ENCODE measurements around the gene PCSK6. TPM values are rescaled to one million over a fixed set of nuclear protein-coding genes. Genes with fewer than 3 reads are reported as not detected.

The PCSK6 gene
- total RNA-seq, 1 donor from 2014 or later = 3.7 TPM

GRCh38 chr15:101397521-101398003 is 91.9 kb downstream of the PCSK6 start:
- TF ChIP-seq, protein P1, sequence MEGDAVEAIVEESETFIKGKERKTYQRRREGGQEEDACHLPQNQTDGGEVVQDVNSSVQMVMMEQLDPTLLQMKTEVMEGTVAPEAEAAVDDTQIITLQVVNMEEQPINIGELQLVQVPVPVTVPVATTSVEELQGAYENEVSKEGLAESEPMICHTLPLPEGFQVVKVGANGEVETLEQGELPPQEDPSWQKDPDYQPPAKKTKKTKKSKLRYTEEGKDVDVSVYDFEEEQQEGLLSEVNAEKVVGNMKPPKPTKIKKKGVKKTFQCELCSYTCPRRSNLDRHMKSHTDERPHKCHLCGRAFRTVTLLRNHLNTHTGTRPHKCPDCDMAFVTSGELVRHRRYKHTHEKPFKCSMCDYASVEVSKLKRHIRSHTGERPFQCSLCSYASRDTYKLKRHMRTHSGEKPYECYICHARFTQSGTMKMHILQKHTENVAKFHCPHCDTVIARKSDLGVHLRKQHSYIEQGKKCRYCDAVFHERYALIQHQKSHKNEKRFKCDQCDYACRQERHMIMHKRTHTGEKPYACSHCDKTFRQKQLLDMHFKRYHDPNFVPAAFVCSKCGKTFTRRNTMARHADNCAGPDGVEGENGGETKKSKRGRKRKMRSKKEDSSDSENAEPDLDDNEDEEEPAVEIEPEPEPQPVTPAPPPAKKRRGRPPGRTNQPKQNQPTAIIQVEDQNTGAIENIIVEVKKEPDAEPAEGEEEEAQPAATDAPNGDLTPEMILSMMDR (conservative IDR thresholded peaks at IDR 0.05; ENCODE audit: low read depth, low read length) = no peak
- H3K4me3 ChIP-seq (ENCODE audit: low read depth, low read length) = no peak overlapping the region
- DNase-seq (ENCODE audit: low read depth) = no peak

GRCh38 chr15:101396484-101397261 is 92.8 kb downstream of the PCSK6 start:
- TF ChIP-seq, protein P1 (conservative IDR thresholded peaks at IDR 0.05; ENCODE audit: low read depth, low read length) = no peak
- no peak overlapping the region for H3K4me3 ChIP-seq (ENCODE audit: low read depth, low read length)
- no peak for DNase-seq (ENCODE audit: low read depth)

DNA sequence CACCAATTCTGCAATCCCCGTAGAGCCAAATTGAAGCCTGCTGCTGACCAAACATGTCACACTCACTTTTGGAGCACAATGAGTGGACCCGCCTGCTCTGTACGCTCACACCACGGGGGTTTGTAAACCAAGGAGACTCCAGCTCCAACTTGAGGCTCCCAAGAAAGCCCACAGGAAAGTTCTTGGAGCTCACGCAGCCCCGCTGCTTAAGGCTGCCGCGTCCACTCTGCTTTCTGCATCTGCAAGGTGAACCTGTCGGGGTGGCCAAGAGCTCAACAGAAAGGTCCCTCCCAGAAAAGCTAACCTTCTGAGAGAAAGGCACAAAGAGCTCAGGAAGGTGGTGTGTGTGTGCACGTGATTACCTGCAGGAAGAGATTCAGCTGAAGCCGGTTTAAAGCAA is 94.9 kb downstream of the PCSK6 start:
- no peak for DNase-seq (ENCODE audit: low read depth)
- no peak overlapping the region for H3K4me3 ChIP-seq (ENCODE audit: low read depth, low read length)
- TF ChIP-seq, protein P1 (conservative IDR thresholded peaks at IDR 0.05; ENCODE audit: low read depth, low read length) = no peak

GRCh38 chr15:101394056-101394630 is 95.4 kb downstream of the PCSK6 start:
- TF ChIP-seq, protein P1 (conservative IDR thresholded peaks at IDR 0.05; ENCODE audit: low read depth, low read length) = no peak
- no peak for DNase-seq (ENCODE audit: low read depth)
- no peak overlapping the region for H3K4me3 ChIP-seq (ENCODE audit: low read depth, low read length)

GRCh38 chr15:101393172-101393571 is 96.3 kb downstream of the PCSK6 start:
- TF ChIP-seq, protein P1 (conservative IDR thresholded peaks at IDR 0.05; ENCODE audit: low read depth, low read length) = no peak
- no peak overlapping the region for H3K4me3 ChIP-seq (ENCODE audit: low read depth, low read length)
- no peak for DNase-seq (ENCODE audit: low read depth)

DNA sequence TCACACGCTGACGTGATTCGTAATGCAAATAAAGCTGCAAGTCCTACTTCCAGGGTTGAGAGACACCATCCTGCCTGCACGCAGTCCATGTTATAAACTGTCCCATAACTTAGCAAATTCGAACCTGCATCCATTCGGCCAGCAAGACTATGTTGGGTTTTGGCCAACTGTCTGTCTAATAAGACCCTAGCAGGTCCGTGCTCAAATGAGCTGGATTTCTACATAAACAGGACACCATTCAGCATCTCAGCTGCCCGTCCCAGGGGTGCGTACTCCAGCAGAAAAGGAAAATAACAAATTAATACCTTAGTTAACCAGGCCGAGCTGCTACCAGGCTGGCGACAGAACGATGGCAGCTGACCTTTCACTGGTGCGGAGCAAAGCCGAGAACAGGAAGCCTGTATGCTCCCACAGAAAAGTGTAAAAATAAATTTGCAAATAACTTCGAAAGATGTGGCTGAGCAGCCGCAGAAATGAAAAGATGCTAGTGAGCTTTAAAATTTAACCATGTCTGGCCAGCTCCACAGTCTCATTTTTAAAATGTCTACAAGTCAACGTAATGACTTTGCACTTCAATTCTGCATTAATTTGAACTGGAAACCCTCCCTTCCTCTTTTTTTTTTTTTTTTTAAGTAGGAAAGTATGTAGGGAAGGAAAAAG is 97.4 kb downstream of the PCSK6 start:
- no peak for DNase-seq (ENCODE audit: low read depth)
- TF ChIP-seq, protein P1 (conservative IDR thresholded peaks at IDR 0.05; ENCODE audit: low read depth, low read length) = no peak
- H3K4me3 ChIP-seq (ENCODE audit: low read depth, low read length) = no peak overlapping the region
